B cell (primary cell): Measurements from ENCODE around the gene MORF4L1. TPM values are rescaled to one million over a fixed set of nuclear protein-coding genes. Genes with fewer than 3 reads are reported as not detected.
"Not testable (repeated sequence)": the region's sequence is repeated elsewhere in the genome, so short reads cannot be mapped to it uniquely, and the experiment has no call there.

ENCODE experiments used
- ATAC-seq: fragments of 200-7000 bp; cut with Tn5 transposase; one replicate; pipeline ENCODE4 v1.10.0; 2021; ENCODE audit warnings: low read depth, mild to moderate bottlenecking, moderate number of reproducible peaks, moderate library complexity
- CTCF ChIA-PET: fragments of 350-600 bp; sonication (Branson Sonifier 250); formaldehyde crosslinking; loops from one replicate; lab custom pipeline; 2021; ENCODE audit warnings: antibody characterized with exemption, inconsistent platforms; lab: Charles Lee
- POLR2A ChIA-PET: fragments of 350-600 bp; sonication (Branson Sonifier 250); formaldehyde crosslinking; loops from one replicate; lab custom pipeline; 2021; ENCODE audit warnings: antibody characterized with exemption; lab: Charles Lee
- DNase-seq: peaks from one replicate; pipeline ENCODE4 v3.0.0; 2013
- H2AFZ ChIP-seq: 2 replicates; pipeline ENCODE4 v1.6.1; 2012; ENCODE audit warnings: mild to moderate bottlenecking, low read depth, low read length; ENCODE audit not compliant: insufficient read depth, poor library complexity, severe bottlenecking
- H3K27ac ChIP-seq, 2 donors: 1 replicate in 1 of 2; 2 replicates in 1 of 2; pipeline ENCODE4 v1.5.1; 2012 to 2013; ENCODE audit warnings: low read length in 2 of 2, mild to moderate bottlenecking in 2 of 2, moderate library complexity in 1 of 2
- H3K27me3 ChIP-seq, 4 experiments: fragments of 200-600 bp in 1 of 4; sonication (generic) in 1 of 4; replicated peaks in 1 of 4; 1 replicate in 2 of 4; 2 replicates in 2 of 4; pipeline versions ENCODE4 v1.6.1 to v1.7.0; 2013 to 2016; ENCODE audit warnings: low read length in 3 of 4, mild to moderate bottlenecking in 2 of 4, mixed read lengths in 1 of 4, moderate library complexity in 1 of 4; ENCODE audit not compliant: insufficient read depth in 4 of 4, control insufficient read depth in 3 of 4; ENCODE audit errors: control extremely low read depth in 1 of 4
- H3K36me3 ChIP-seq, 2 experiments: replicated peaks in 1 of 2; 1 replicate in 1 of 2; 2 replicates in 1 of 2; pipeline versions ENCODE4 v1.6.1 to v1.7.1; 2013; ENCODE audit warnings: low read length in 1 of 2; ENCODE audit not compliant: insufficient read depth in 2 of 2, control insufficient read depth in 1 of 2; ENCODE audit errors: control extremely low read depth in 1 of 2, extremely low read depth in 1 of 2
- H3K4me1 ChIP-seq, 2 donors: fragments of 200-600 bp in 1 of 2; sonication (generic) in 1 of 2; 1 replicate in 1 of 2; 2 replicates in 1 of 2; pipeline versions ENCODE4 v1.5.1 to v1.6.1; 2013 to 2017; ENCODE audit warnings: low read length in 2 of 2; ENCODE audit not compliant: control insufficient read depth in 2 of 2, insufficient read depth in 2 of 2
- H3K4me2 ChIP-seq: replicated peaks from 2 replicates; pipeline ENCODE3; 2012; ENCODE audit warnings: mild to moderate bottlenecking, low read depth, low read length; ENCODE audit not compliant: poor library complexity, severe bottlenecking
- H3K4me3 ChIP-seq, 5 experiments: fragments of 200-600 bp in 1 of 5; sonication (generic) in 1 of 5; 1 replicate in 3 of 5; 2 replicates in 2 of 5; pipeline versions ENCODE4 v1.5.1 to v1.7.0; 2011 to 2016; ENCODE audit warnings: low read length in 4 of 5, mild to moderate bottlenecking in 4 of 5, low read depth in 2 of 5, control low read depth in 1 of 5, moderate library complexity in 1 of 5; ENCODE audit not compliant: insufficient read depth in 1 of 5; ENCODE audit errors: control extremely low read depth in 1 of 5, extremely low read depth in 1 of 5
- H3K79me2 ChIP-seq: fragments of 200-600 bp; sonication (generic); one replicate; pipeline ENCODE4 v1.6.0; 2016; ENCODE audit warnings: low read length; ENCODE audit not compliant: control insufficient read depth, insufficient read depth
- H3K9ac ChIP-seq: fragments of 200-600 bp; sonication (generic); 2 replicates; pipeline ENCODE4 v1.6.1; 2017; ENCODE audit warnings: mild to moderate bottlenecking, low read length, moderate library complexity
- H3K9me3 ChIP-seq, 3 donors: one replicate each; pipeline versions ENCODE4 v1.6.1 to v1.7.1; 2013; ENCODE audit warnings: low read length in 2 of 3; ENCODE audit not compliant: control insufficient read depth in 2 of 3, insufficient read depth in 1 of 3; ENCODE audit errors: control extremely low read depth in 1 of 3
- H4K20me1 ChIP-seq: 2 replicates; pipeline ENCODE4 v1.6.0; 2012; ENCODE audit warnings: mild to moderate bottlenecking, low read length; ENCODE audit not compliant: insufficient read depth, control insufficient read depth, poor library complexity, severe bottlenecking
- H3K27ac Mint-ChIP-seq: one replicate; pipeline ENCODE4 v1.8.0; 2021; ENCODE audit warnings: mixed read lengths
- H3K27me3 Mint-ChIP-seq: one replicate; pipeline ENCODE4 v1.8.0; 2021; ENCODE audit warnings: mixed read lengths
- H3K4me1 Mint-ChIP-seq: one replicate; pipeline ENCODE4 v1.8.0; 2021; ENCODE audit warnings: mixed read lengths
- H3K4me3 Mint-ChIP-seq: one replicate; pipeline ENCODE4 v1.8.0; 2021; ENCODE audit warnings: mixed read lengths
- H3K9me3 Mint-ChIP-seq: one replicate; pipeline ENCODE4 v1.8.0; 2022; ENCODE audit warnings: mixed read lengths; ENCODE audit not compliant: insufficient read depth
- CTCF ChIP-seq: fragments of 200-600 bp; IDR thresholded peaks from one replicate; pipeline ENCODE4 v1.8.0; 2022; ENCODE audit warnings: antibody characterized with exemption, mild to moderate bottlenecking
- EZH2 ChIP-seq: IDR thresholded peaks from 2 replicates; pipeline ENCODE4 v1.6.1; 2012; ENCODE audit warnings: borderline replicate concordance, low read depth, mild to moderate bottlenecking, moderate library complexity, low read length; ENCODE audit not compliant: insufficient read depth, poor library complexity, severe bottlenecking
- WGBS: methylation state at CpG from one replicate; pipeline ENCODE4 v1.1.5; 2013; ENCODE audit warnings: missing lambda C conversion rate; ENCODE audit not compliant: insufficient coverage; 5-methylcytosine and 5-hydroxymethylcytosine counted together
- intact Hi-C: fragments of 100-400 bp; cut with micrococcal nuclease; formaldehyde crosslinking; loops from one replicate; pipeline ENCODE4 v1.10.0; 2022
- polyA plus RNA-seq: library from polyadenylated mRNA; depleted of rRNA; stranded (reverse); fragments of >200 nt; gene quantifications from 2 replicates; pipeline ENCODE4 v1.2.3, GENCODE V29; 2012
- total RNA-seq, 2 donors: library from RNA; stranded (reverse); fragments of 120-200 nt in 1 of 2; gene quantifications; 1 replicate in 1 of 2; 2 replicates in 1 of 2; pipeline versions ENCODE4 v1.2.3 to v1.2.4, GENCODE V29; 2013 to 2022

The MORF4L1 gene
- total and polyA plus RNA-seq, 2 donors (not counting 1 experiment from before 2014, with no cell fraction given): 79.0 to 242 TPM

GRCh38 chr15:78841891-78842290 lies 30.8 kb upstream of the MORF4L1 start:
- Mint-ChIP-seq H3K4me3 (no peak overlapping the region), H3K27me3 (no peaks in the 10 kb centered on the region), H3K9me3 (no peaks in the 10 kb centered on the region), H3K4me1 (peaks cover 10% of the 10 kb centered on the region), H3K27ac (no peak overlapping the region)
- H3K4me3 ChIP-seq: no peak overlapping the region
- DNase-seq (no peak), ATAC-seq (no peak)
- CTCF ChIA-PET: interaction anchor here (1.2 kb wide), 1 partner anchor 30 kb away, joined by 4 read pairs; the partner anchor contains the start of gene ADAMTS7
- no peak overlapping the region for H3K9ac ChIP-seq
- intact Hi-C loops: no loop called here
- no peak overlapping the region for H3K4me2 ChIP-seq
- POLR2A ChIA-PET: no interaction called here
- no peaks in the 10 kb centered on the region for H4K20me1 ChIP-seq
- H3K79me2 ChIP-seq: no peaks in the 10 kb centered on the region
- H3K9me3 ChIP-seq: no peaks in the 10 kb centered on the region
- 76% methylated on average over 6 of the region's 6 CpGs for WGBS
- H3K4me1 ChIP-seq: peaks cover 0 to 10% of the 10 kb centered on the region in 2 donors
- no peak for TF ChIP-seq CTCF
- TF ChIP-seq EZH2: no peak
- no peak overlapping the region for H3K27ac ChIP-seq
- H3K27me3 ChIP-seq: no peaks in the 10 kb centered on the region
- no peak overlapping the region for H2AFZ ChIP-seq
- H3K36me3 ChIP-seq: no peaks in the 10 kb centered on the region

- no peak for TF ChIP-seq EZH2
- TF ChIP-seq CTCF: no peak
- Mint-ChIP-seq H3K27ac (no peak overlapping the region), H3K4me3 (no peak overlapping the region), H3K4me1 (peaks cover 10% of the 10 kb centered on the region), H3K27me3 (no peaks in the 10 kb centered on the region), H3K9me3 (no peaks in the 10 kb centered on the region)
- Histone ChIP-seq H3K9me3 (no peaks in the 10 kb centered on the region), H3K9ac (no peak overlapping the region), H4K20me1 (no peaks in the 10 kb centered on the region), H3K36me3 (no peaks in the 10 kb centered on the region), H3K27ac (no peak overlapping the region), H3K27me3 (no peaks in the 10 kb centered on the region), H2AFZ (no peak overlapping the region), H3K4me3 (no peak overlapping the region), H3K4me2 (no peak overlapping the region), H3K4me1 (peaks cover 0 to 10% of the 10 kb centered on the region in 2 donors), H3K79me2 (no peaks in the 10 kb centered on the region)
- WGBS: 68% methylated on average over 3 of the region's 3 CpGs
- intact Hi-C loops: no loop called here
- DNase-seq (no peak), ATAC-seq (no peak)
- ChIA-PET POLR2A (no interaction called here), CTCF (interaction anchor here (0.6 to 1.2 kb wide), 3 partner anchors 17 to 200 kb away, joined by 3 to 4 read pairs (median 4); partner anchors contain the start of gene ADAMTS7)
Measured at GRCh38 chr15:78842519-78842918, 30.2 kb upstream of the MORF4L1 start.

- DNase-seq, H3K36me3 ChIP-seq, H3K9me3 ChIP-seq, H3K27me3 ChIP-seq, H3K27me3 Mint-ChIP-seq, H3K27ac ChIP-seq, H2AFZ ChIP-seq, H3K27ac Mint-ChIP-seq, POLR2A ChIA-PET, H3K4me3 ChIP-seq, H3K4me3 Mint-ChIP-seq, H3K9me3 Mint-ChIP-seq, H3K9ac ChIP-seq, H3K4me1 Mint-ChIP-seq, H4K20me1 ChIP-seq, H3K4me2 ChIP-seq, intact Hi-C loops, H3K79me2 ChIP-seq, ATAC-seq, CTCF ChIA-PET, H3K4me1 ChIP-seq: not testable (repeated sequence)
- 98% methylated on average over 9 of the region's 27 CpGs for WGBS
Measured at GRCh38 chr15:78846906-78847305, 25.8 kb upstream of the MORF4L1 start.
